Lower leg skin (tissue), 4 donors: Measurements from ENCODE around the gene UQCRHL. TPM values are rescaled to one million over a fixed set of nuclear protein-coding genes. Genes with fewer than 3 reads are reported as not detected.

Experiments
- DNase-seq, 2 donors: peaks; one replicate each; pipeline ENCODE4 v3.0.0-alpha.2; 2019; ENCODE audit warnings: low spot score in 2 of 2
- H3K4me3 ChIP-seq: fragments of 200-600 bp; sonication (generic); 2 replicates; pipeline ENCODE4 v1.5.1; 2017; ENCODE audit warnings: mild to moderate bottlenecking, low read depth; ENCODE audit not compliant: poor library complexity, severe bottlenecking
- POLR2A ChIP-seq, 2 donors: fragments of 450-650 bp; IDR thresholded peaks; one replicate each; pipeline ENCODE4 v1.6.1; 2016 to 2017; ENCODE audit warnings: antibody characterized with exemption in 2 of 2, mild to moderate bottlenecking in 1 of 2, moderate library complexity in 1 of 2
- WGBS, 2 donors: methylation state at CpG; one replicate each; pipeline ENCODE4 v1.1.5; 2018; 5-methylcytosine and 5-hydroxymethylcytosine counted together
- intact Hi-C: fragments of 100-400 bp; cut with DNase I; formaldehyde crosslinking; loops from one replicate; pipeline ENCODE4 v1.15.0; 2023; ENCODE audit warnings: low total_unique reads
- total RNA-seq, 4 donors: library from RNA; depleted of rRNA; stranded (reverse); fragments of >200 nt; gene quantifications; one replicate each; pipeline ENCODE4 v1.1.0, GENCODE V29; 2016
- TF ChIP-seq, protein P1 (sequence below), 3 donors: fragments of 450-650 bp; IDR thresholded peaks; one replicate each; pipeline ENCODE4 v1.5.1; 2016; ENCODE audit warnings: antibody characterized with exemption in 3 of 3, mild to moderate bottlenecking in 3 of 3, moderate library complexity in 2 of 3

UQCRHL gene
- total RNA-seq, 4 donors from 2014 or later = 0.62 to 1.4 (median 0.94) TPM

DNA sequence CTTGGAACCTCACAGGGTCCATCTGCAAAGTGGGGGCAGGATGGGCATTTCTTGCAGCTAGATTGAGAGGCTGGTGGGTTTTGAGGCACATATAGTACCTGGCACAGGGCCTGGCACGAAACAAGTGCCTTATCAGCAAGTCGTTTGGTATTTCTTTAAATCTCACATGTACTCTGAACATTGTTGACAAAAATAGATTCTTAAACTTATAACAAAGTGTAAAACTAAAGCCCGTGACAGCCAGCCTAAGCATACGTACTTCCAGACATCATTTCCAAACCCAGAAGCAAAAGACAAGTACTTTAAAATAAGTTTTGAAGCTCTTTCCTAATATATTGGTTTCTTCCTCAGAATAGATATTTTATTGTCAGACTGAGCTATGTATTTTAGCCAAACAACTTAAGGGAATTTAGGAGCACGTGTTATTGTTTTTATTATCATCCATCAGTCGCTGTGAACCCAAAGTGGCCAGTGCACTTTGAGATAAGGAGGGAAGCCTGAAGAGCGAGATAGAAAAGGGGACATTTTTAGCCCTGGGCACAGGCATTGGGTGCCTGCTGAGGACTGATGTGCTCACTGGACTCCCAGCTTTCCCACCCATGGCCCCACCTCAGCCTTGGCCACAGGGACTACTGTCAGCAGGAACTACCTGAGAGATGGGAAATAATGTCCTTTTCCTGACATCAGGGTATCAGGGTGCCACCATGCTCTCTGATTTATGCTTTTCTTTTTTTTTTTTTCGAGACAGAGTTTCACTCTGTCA, 45.9 kb downstream of the UQCRHL start:
- intact Hi-C loops = no loop called here
- H3K4me3 ChIP-seq = no peak overlapping the region
- 74 to 75% methylated on average over 8 of the region's 8 CpGs for WGBS, 2 donors
- TF ChIP-seq, protein P1, sequence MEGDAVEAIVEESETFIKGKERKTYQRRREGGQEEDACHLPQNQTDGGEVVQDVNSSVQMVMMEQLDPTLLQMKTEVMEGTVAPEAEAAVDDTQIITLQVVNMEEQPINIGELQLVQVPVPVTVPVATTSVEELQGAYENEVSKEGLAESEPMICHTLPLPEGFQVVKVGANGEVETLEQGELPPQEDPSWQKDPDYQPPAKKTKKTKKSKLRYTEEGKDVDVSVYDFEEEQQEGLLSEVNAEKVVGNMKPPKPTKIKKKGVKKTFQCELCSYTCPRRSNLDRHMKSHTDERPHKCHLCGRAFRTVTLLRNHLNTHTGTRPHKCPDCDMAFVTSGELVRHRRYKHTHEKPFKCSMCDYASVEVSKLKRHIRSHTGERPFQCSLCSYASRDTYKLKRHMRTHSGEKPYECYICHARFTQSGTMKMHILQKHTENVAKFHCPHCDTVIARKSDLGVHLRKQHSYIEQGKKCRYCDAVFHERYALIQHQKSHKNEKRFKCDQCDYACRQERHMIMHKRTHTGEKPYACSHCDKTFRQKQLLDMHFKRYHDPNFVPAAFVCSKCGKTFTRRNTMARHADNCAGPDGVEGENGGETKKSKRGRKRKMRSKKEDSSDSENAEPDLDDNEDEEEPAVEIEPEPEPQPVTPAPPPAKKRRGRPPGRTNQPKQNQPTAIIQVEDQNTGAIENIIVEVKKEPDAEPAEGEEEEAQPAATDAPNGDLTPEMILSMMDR (IDR thresholded peaks at IDR 0.05) = no peak
- no peak for TF ChIP-seq POLR2A (IDR thresholded peaks at IDR 0.05)
- DNase-seq = no peak

DNA sequence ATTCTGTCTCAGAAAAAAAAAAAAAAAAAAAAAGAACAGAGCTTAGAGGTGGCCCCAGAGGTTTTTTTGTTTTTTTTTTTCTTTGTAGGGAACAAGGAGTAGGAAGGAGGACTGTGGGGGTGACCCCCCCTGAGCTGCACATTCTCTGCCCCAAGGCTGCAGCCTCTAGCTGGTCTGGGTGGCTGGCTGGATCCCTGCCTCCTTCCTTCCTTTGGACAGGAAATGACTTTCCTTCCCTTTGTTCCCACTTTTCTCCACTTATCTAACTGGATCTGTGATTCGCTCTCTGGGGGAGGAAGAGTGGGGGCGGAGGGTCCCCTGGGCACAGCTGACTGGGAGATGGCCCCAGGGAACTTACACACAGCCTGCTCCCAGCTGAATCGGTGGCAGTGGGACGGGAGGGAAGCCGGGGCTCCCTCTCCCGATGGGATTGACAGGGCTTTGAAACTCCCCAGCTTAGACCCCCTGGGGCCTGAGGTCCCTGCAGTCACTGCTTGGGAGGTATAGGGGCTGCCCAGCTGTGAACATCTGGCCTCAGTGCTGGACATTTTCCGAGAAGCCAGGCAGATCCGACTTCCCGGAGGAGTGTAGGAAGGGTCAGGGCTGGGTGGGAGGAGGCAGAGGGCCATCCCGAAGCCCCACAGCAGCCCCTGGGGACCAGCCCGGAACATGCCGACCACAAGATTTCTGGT, 46.8 kb downstream of the UQCRHL start:
- DNase-seq = no peak
- 57 to 63% methylated on average over 12 of the region's 12 CpGs for WGBS, 2 donors
- intact Hi-C loops = no loop called here
- no peak overlapping the region for H3K4me3 ChIP-seq
- TF ChIP-seq POLR2A (IDR thresholded peaks at IDR 0.05) = no peak
- TF ChIP-seq, protein P1 (IDR thresholded peaks at IDR 0.05) = no peak

DNA sequence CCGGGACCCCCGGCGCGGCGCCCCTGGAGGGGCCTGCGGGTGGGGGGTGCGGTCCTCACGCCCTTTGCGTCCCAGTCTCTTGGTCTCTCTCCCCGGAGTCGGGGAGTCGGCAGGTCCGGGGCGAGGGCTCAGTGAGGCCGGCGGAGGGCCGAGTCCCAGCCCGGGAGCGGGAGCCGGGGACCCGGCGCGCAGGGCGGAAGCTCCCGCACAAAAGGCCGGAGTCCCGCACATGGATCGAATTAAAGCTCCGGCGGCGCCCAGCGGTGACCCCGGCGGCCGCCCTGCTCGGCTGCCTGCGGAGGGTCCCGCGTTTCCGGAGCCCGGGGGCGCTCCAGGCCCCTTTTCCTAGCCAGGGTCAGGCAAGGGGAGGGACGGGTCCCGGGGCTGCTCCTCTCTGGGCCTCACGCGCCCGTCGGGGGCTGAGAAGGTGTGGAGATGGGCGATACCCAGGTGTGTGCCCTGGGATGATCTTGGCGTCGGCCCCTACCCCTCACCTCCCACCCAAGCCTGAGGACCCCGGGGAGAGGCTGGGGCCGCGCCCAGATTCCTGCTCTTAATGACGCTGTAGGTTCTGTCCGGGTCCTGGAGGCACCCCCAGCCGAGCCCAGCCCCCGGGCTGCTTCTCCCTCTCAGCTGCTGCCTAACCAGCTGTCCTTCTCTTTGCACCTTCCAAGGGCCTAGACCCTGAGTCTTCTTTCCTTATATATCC, 48.3 kb downstream of the UQCRHL start:
- peak in 1 of 2 donors; percentile 86 for DNase-seq
- 6 to 10% methylated on average over 9 to 35 of the region's 58 CpGs for WGBS, 2 donors
- TF ChIP-seq, protein P1 (IDR thresholded peaks at IDR 0.05) = no peak
- TF ChIP-seq POLR2A (IDR thresholded peaks at IDR 0.05) = no peak
- intact Hi-C loops = loop anchor here (5.0 kb wide), 1 partner anchor 232 kb away; the partner anchor contains the start of gene DNAJC16
- H3K4me3 ChIP-seq = peak overlapping the region; percentile 41

DNA sequence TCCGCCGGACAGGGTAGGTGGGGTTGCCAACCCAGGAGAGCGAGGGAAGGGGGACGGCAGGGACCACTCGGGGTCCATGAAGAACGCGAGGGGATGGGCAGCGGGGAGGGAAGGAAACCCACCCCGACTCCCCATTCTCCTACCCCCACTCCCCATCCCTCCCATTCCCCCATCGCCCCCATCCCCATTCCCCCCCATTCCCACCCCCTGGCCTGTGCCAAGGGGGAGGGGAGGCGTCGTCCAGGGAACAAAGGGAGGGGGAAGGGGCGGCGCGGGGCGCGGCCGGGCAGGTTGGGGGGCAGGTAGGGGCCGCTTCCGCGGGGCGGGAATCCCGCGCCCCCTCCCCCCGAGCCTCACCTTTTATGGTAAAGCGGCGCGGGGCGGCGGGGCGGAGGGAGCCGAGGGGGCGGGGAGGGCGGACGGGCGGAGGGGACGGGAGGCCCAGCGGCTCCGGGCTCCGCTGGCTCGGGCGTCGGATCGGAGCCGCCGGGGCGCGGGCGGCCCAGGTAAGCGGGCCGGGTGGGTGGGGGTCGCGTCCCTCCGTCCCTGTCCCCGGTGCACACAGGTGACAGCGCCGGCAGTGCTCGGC, 49.0 kb downstream of the UQCRHL start, which contains the start of gene FBLIM1:
FBLIM1 (plus strand) TSS at position 453 of the 589 bp plus-strand sequence. CDS start 6,189 bp downstream, outside the sequence.
- intact Hi-C loops = loop anchor here (5.0 kb wide), 1 partner anchor 231 kb away; the partner anchor contains the start of gene DNAJC16
- DNase-seq = peak in 1 of 2 donors; percentile 86
- peak within 1 kb of the TSS; percentile 41 for H3K4me3 ChIP-seq
- TF ChIP-seq, protein P1 (IDR thresholded peaks at IDR 0.05) = no peak
- TF ChIP-seq POLR2A (IDR thresholded peaks at IDR 0.05) = no peak
- 5 to 11% methylated on average over 38 to 40 of the region's 58 CpGs for WGBS, 2 donors

DNA sequence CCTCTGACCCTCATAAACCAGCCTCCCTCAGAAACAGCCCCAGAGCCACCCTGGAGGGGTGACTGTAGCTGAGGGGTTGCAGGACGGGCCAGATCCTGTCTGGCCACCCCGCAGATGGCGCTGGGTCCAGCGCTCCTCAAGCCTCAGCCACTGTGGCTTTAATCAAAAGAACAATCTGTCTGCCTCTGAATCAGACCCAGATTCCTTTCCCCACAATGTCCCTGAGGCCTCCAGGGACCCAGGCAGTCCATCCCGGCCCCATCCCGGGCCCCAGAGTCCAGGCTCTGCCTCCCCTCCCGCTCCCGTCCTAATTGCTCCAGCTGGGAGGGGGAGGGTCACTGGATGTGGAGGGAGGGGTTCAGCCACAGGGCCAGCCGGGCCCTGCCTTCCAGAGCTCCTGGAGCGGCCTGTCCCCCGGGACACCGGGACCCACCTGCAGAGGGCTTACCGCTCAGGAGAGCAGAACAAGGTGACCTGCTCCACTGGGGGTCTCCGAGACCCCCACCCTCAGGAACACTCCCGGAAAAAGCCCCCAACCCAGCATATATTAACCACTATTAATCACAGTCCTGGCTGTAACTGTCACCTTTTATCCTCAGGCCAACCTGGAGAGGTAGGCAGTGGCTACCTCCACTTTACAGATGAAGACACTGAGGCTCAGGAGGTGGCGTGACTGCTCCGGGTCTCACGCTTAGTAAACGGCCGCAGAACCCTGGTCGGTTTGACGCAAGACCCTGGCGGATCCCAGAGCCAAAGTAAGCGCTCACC, 49.7 kb downstream of the UQCRHL start:
- intact Hi-C loops = loop anchor here (5.0 kb wide), 1 partner anchor 230 kb away; the partner anchor contains the start of gene DNAJC16
- no peak for TF ChIP-seq POLR2A (IDR thresholded peaks at IDR 0.05)
- TF ChIP-seq, protein P1 (IDR thresholded peaks at IDR 0.05) = no peak
- peak in 1 of 2 donors; percentile 87 for DNase-seq
- H3K4me3 ChIP-seq = no peak overlapping the region
- WGBS, 2 donors = 27 to 43% methylated on average over 23 to 24 of the region's 24 CpGs
